Nephron progenitor cell (in vitro differentiated cells): ENCODE data around the gene CCDC88C.
"Not testable (repeated sequence)": the region's sequence is repeated elsewhere in the genome, so short reads cannot be mapped to it uniquely, and the experiment has no call there.

Experiments used
- DNase-seq: peaks from one replicate; pipeline ENCODE4 v3.0.0; 2021
- H3K27ac Mint-ChIP-seq: 2 replicates; pipeline ENCODE4 v1.8.0; 2021; ENCODE audit warnings: mild to moderate bottlenecking, moderate library complexity, mixed read lengths
- H3K27me3 Mint-ChIP-seq: 2 replicates; pipeline ENCODE4 v1.8.0; 2021; ENCODE audit warnings: mild to moderate bottlenecking, low read depth, mixed read lengths; ENCODE audit not compliant: poor library complexity
- H3K36me3 Mint-ChIP-seq: 2 replicates; pipeline ENCODE4 v1.8.0; 2021; ENCODE audit warnings: low read depth, mixed read lengths
- H3K4me1 Mint-ChIP-seq: 2 replicates; pipeline ENCODE4 v1.8.0; 2021; ENCODE audit warnings: mixed read lengths
- H3K4me3 Mint-ChIP-seq: 2 replicates; pipeline ENCODE4 v1.8.0; 2021; ENCODE audit warnings: mild to moderate bottlenecking, moderate library complexity, mixed read lengths
- H3K9me3 Mint-ChIP-seq: 2 replicates; pipeline ENCODE4 v1.8.0; 2021; ENCODE audit warnings: mild to moderate bottlenecking, moderate library complexity, mixed read lengths
- TF ChIP-seq, protein P1 (sequence below): fragments of 200-600 bp; sonication (generic); IDR thresholded peaks from 2 replicates; pipeline ENCODE4 v1.5.0; 2021; ENCODE audit warnings: antibody characterized with exemption

The CCDC88C gene

DNA sequence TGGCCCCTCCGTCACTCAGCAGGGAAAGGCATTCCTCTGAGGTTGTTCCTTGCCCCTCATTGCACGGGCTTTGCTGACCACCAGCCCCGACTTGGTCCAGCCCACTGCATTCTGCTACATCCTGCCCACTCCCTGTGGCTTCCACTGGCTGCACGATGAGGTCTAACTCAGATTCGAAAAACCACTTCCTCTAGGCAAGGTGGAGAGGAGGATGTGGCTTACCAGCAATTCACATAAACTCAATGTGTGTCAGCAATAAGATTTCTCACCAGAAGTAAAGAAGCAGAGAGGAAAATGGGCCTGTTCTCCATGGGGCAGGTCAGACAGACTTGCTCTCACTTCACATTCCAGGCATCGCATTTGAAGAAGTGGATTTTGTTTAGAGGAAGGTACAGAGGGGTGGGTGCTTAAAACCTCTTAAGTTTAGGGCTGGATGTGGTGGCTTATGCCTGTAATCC lies 187.8 kb downstream of the CCDC88C start:
- H3K27me3 Mint-ChIP-seq = peaks cover 2% of the 10 kb centered on the region
- H3K4me3 Mint-ChIP-seq = no peak overlapping the region
- H3K9me3 Mint-ChIP-seq = peaks cover 26% of the 10 kb centered on the region
- DNase-seq = no peak
- no peak overlapping the region for H3K27ac Mint-ChIP-seq
- peaks cover 29% of the 10 kb centered on the region for H3K4me1 Mint-ChIP-seq
- peaks cover 61% of the 10 kb centered on the region for H3K36me3 Mint-ChIP-seq
- TF ChIP-seq, protein P1, sequence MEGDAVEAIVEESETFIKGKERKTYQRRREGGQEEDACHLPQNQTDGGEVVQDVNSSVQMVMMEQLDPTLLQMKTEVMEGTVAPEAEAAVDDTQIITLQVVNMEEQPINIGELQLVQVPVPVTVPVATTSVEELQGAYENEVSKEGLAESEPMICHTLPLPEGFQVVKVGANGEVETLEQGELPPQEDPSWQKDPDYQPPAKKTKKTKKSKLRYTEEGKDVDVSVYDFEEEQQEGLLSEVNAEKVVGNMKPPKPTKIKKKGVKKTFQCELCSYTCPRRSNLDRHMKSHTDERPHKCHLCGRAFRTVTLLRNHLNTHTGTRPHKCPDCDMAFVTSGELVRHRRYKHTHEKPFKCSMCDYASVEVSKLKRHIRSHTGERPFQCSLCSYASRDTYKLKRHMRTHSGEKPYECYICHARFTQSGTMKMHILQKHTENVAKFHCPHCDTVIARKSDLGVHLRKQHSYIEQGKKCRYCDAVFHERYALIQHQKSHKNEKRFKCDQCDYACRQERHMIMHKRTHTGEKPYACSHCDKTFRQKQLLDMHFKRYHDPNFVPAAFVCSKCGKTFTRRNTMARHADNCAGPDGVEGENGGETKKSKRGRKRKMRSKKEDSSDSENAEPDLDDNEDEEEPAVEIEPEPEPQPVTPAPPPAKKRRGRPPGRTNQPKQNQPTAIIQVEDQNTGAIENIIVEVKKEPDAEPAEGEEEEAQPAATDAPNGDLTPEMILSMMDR = no peak

DNA sequence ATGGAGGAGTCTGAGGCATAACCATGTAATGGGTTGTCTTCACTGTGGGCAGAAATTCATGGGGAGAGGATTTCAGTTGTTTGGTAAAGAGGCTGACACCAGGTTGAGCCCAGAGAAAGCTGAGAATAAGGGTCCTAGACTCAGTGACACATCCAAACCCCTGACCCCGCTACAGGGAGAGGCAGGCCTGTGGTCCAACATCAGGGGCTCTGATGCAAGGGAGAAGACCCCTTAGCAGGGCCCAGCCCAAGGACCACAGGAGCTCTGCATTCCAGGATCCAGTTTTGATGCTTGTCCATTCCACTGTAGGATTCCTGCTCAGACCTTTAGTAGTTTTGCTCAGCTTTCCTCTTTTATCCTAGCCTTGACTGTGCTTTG lies 188.6 kb downstream of the CCDC88C start:
- H3K36me3 Mint-ChIP-seq = peaks cover 57% of the 10 kb centered on the region
- H3K27ac Mint-ChIP-seq = no peak overlapping the region
- H3K9me3 Mint-ChIP-seq = peaks cover 23% of the 10 kb centered on the region
- H3K27me3 Mint-ChIP-seq = no peaks in the 10 kb centered on the region
- H3K4me3 Mint-ChIP-seq = no peak overlapping the region
- TF ChIP-seq, protein P1 = no peak
- no peak for DNase-seq
- H3K4me1 Mint-ChIP-seq = peaks cover 29% of the 10 kb centered on the region

DNA sequence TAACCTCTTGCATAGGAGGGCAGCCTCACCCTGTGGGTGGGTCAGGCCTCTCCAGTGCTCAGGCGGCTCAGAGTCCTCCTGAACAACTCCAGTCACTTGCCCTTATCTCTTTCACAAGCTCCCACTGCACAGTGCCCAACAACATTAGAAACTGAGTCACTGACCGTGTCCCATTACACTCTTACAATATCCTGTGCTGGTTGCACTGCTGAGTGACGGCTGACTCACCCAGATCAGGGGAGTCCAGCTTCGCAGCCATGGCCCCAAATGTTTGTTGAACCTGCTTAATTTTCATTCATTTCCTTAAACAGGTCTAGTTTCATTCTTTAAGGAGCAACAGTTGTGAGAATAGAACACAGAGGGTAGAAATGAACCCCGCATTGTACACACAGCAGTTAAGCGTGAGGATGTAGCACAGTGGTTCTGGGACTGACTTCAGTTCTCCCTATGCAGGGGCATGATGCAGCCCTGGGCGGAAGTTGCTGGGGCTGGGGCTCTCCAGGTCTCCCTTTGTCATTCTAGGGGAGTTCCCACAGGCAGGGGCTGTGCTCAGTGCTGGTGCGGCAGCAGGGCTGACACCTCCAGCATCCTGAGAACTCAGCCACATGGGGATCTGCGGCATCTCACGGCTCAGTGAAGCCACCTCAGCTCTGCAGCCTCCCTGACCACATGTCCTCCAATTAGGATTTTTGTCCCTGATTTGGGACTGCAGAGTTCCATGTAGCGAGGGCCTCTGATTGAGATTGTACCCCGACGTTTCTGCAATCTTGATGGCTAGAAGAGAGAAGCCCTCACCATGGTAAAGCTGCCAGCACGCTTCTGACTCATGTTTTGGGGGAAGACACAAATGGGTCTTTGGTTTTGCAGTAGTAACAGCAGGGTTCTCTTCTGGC lies 189.3 kb downstream of the CCDC88C start:
- no peak for DNase-seq
- TF ChIP-seq, protein P1 = no peak
- peaks cover 29% of the 10 kb centered on the region for H3K4me1 Mint-ChIP-seq
- no peak overlapping the region for H3K27ac Mint-ChIP-seq
- H3K4me3 Mint-ChIP-seq = no peak overlapping the region
- H3K9me3 Mint-ChIP-seq = peaks cover 23% of the 10 kb centered on the region
- H3K27me3 Mint-ChIP-seq = no peaks in the 10 kb centered on the region
- peaks cover 60% of the 10 kb centered on the region for H3K36me3 Mint-ChIP-seq

DNA sequence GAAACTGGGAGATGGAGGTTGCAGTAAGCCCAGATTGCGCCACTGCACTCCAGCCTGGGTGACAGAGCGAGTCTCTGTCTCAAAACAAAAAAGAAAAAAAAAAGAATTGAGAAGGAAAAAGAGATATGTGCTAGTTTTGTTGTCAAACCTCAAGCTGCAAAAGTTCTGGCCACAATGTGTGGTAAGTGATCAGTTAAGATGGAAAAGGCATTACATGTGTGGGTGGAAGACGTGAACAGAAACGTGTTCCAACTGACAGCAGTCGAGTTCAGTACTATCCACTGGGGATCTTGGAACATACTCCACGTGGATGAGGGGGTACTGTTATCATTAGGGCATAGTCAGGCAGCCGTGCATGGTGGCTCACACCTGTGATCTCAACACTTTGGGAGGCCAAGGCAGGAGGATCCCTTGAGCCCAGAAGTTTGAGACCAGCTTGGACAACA lies 190.4 kb downstream of the CCDC88C start:
- peaks cover under 1% of the 10 kb centered on the region for H3K27me3 Mint-ChIP-seq
- H3K9me3 Mint-ChIP-seq = peaks cover 19% of the 10 kb centered on the region
- no peak for DNase-seq
- TF ChIP-seq, protein P1 = no peak
- peaks cover 25% of the 10 kb centered on the region for H3K4me1 Mint-ChIP-seq
- no peak overlapping the region for H3K27ac Mint-ChIP-seq
- no peak overlapping the region for H3K4me3 Mint-ChIP-seq
- peaks cover 62% of the 10 kb centered on the region for H3K36me3 Mint-ChIP-seq

DNA sequence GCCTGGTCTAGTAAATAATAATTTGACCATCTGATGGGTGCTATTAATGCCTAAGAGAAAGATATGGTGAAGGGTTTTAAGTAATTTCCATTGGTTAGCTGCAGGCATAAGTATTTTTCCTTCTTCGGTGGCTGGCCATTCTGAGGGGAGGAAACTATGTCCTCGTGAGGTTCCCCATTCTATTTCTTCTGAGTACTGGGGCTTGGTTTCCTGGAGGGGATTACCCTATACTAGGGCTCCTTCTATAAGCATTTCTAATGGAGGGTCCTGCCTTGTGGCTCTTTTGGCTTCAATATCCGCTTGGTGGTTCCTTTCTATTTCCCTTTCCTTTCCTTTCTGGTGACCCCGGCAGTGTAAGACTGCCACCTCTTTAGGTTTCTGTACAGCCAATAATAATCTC lies 191.3 kb downstream of the CCDC88C start:
- H3K36me3 Mint-ChIP-seq = peaks cover 62% of the 10 kb centered on the region
- peaks cover 24% of the 10 kb centered on the region for H3K4me1 Mint-ChIP-seq
- not testable (repeated sequence) for H3K4me3 Mint-ChIP-seq, H3K27ac Mint-ChIP-seq, DNase-seq, H3K27me3 Mint-ChIP-seq
- peaks cover 14% of the 10 kb centered on the region for H3K9me3 Mint-ChIP-seq

DNA sequence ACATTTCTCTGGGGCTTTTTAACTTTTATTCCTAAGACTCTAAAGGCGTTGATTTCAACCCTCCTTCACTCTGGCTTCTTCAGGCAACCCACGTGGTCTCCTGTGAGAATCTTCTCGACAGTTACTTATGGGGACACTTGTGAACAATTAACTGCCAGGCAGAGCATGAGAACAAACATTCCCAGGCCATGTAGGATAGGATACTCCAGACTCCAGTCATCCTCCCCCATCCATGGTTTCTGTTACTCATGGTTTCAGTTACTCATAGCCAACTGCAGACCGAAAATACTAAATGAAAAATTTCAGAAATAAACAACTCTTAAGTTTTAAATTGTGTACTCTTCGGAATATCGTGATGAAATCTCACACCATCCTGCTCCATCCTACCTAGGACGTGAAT lies 192.6 kb downstream of the CCDC88C start:
- Mint-ChIP-seq H3K27ac (no peak overlapping the region), H3K27me3 (peaks cover 7% of the 10 kb centered on the region), H3K4me1 (peaks cover 24% of the 10 kb centered on the region), H3K36me3 (peaks cover 51% of the 10 kb centered on the region), H3K4me3 (no peak overlapping the region), H3K9me3 (peaks cover 3% of the 10 kb centered on the region)
- TF ChIP-seq, protein P1 = no peak
- no peak for DNase-seq
